ENCODE data around the gene PDGFRA. TPM values are rescaled to one million over a fixed set of nuclear protein-coding genes. Genes with fewer than 3 reads are reported as not detected.
A peak's percentile ranks its signal among the peaks of the same experiment; 100 is the strongest.

PDGFRA gene
- polyA plus RNA-seq = 0.40 and 0.43 TPM in 2 replicates
- polyA minus RNA-seq = 0.97 and 1.0 TPM in 2 replicates

GRCh38 chr4:54228961-54229501, at the start of gene PDGFRA:
Gene PDGFRA (plus strand): TSS chr4:54229293. CDS start chr4:54258769, 29,476 bp downstream.
- H3K9me2 ChIP-seq (ENCODE audit: insufficient read depth, low read length) = no peaks in the 10 kb centered on the region
- H3F3A ChIP-seq (ENCODE audit: insufficient read depth, low read length, poor library complexity, severe bottlenecking) = no peaks in the 10 kb centered on the region
- H3K36me3 ChIP-seq (ENCODE audit: insufficient read depth, low read length) = no peaks in the 10 kb centered on the region
- peak within 1 kb of the TSS; percentile 83 for H3K4me2 ChIP-seq (ENCODE audit: low read length)
- H3K27me3 ChIP-seq (ENCODE audit: insufficient read depth, low read depth, low read length) = peaks cover 93% of the 10 kb centered on the region
- no peak within 1 kb of the TSS for H2AFZ ChIP-seq (ENCODE audit: low read depth, low read length)
- H3K9me3 ChIP-seq (ENCODE audit: low read length) = no peaks in the 10 kb centered on the region
- H3K4me3 ChIP-seq (ENCODE audit: low read length) = peak within 1 kb of the TSS; percentile 70
- no peak within 1 kb of the TSS for H3K9ac ChIP-seq (ENCODE audit: low read length)
- TF ChIP-seq EZH2 (IDR thresholded peaks at IDR 0.05; ENCODE audit: borderline replicate concordance, insufficient read depth, low read length, poor library complexity, severe bottlenecking) (no peak), TAF1 (IDR thresholded peaks at IDR 0.05; ENCODE audit: low read depth) (no peak), RAD21 (conservative IDR thresholded peaks at IDR 0.05) (no peak), POLR2AphosphoS5 (IDR thresholded peaks at IDR 0.05) (no peak), EP300 (conservative IDR thresholded peaks at IDR 0.05; ENCODE audit: poor library complexity, severe bottlenecking) (no peak), MXI1 (conservative IDR thresholded peaks at IDR 0.05; ENCODE audit: poor library complexity, severe bottlenecking) (no peak), SMC3 (conservative IDR thresholded peaks at IDR 0.05; ENCODE audit: poor library complexity) (no peak), CTCF (IDR thresholded peaks at IDR 0.05; ENCODE audit: poor library complexity, severe bottlenecking) (no peak), REST (IDR thresholded peaks at IDR 0.05; ENCODE audit: borderline replicate concordance) (no peak)
- H4K20me1 ChIP-seq (ENCODE audit: insufficient read depth) = no peaks in the 10 kb centered on the region
- H3K27ac ChIP-seq (ENCODE audit: low read length) = no peak within 1 kb of the TSS
- H3K79me2 ChIP-seq (replicated peaks; ENCODE audit: insufficient read depth, low read length) = no peaks in the 10 kb centered on the region

- Histone ChIP-seq H3K27ac (ENCODE audit: low read length) (no peak overlapping the region), H3K9me3 (ENCODE audit: low read length) (no peaks in the 10 kb centered on the region), H3F3A (ENCODE audit: insufficient read depth, low read length, poor library complexity, severe bottlenecking) (no peaks in the 10 kb centered on the region), H3K36me3 (ENCODE audit: insufficient read depth, low read length) (no peaks in the 10 kb centered on the region), H4K20me1 (ENCODE audit: insufficient read depth) (no peaks in the 10 kb centered on the region), H3K4me2 (ENCODE audit: low read length) (no peak overlapping the region), H3K9me2 (ENCODE audit: insufficient read depth, low read length) (no peaks in the 10 kb centered on the region), H3K4me3 (ENCODE audit: low read length) (no peak overlapping the region), H3K79me2 (replicated peaks; ENCODE audit: insufficient read depth, low read length) (no peaks in the 10 kb centered on the region), H2AFZ (ENCODE audit: low read depth, low read length) (no peak overlapping the region), H3K27me3 (ENCODE audit: insufficient read depth, low read depth, low read length) (no peaks in the 10 kb centered on the region), H3K9ac (ENCODE audit: low read length) (no peak overlapping the region)
- TF ChIP-seq MXI1 (conservative IDR thresholded peaks at IDR 0.05; ENCODE audit: poor library complexity, severe bottlenecking) = no peak
- TF ChIP-seq EP300 (conservative IDR thresholded peaks at IDR 0.05; ENCODE audit: poor library complexity, severe bottlenecking) = no peak
Observed at GRCh38 chr4:54184581-54184980, 44.5 kb upstream of the PDGFRA start.

All from neural cell (in vitro differentiated cells).